ENCODE measurements around the gene TRAK1.
A peak's percentile ranks its signal among the peaks of the same experiment; 100 is the strongest.
"Not testable (repeated sequence)": the region's sequence is repeated elsewhere in the genome, so short reads cannot be mapped to it uniquely, and the experiment has no call there.

The TRAK1 gene

GRCh38 chr3:42090973-42091731, at the start of gene TRAK1:
TSS of gene TRAK1 (plus strand) at chr3:42091357. CDS start at chr3:42091470, 113 bp downstream.
- DNase-seq: no peak

- no peak for DNase-seq
These were observed 48.4 kb upstream of the TRAK1 start for GRCh38 chr3:42042747-42043098.

- DNase-seq: peak; percentile 98
These were observed 47.9 kb upstream of the TRAK1 start for GRCh38 chr3:42043099-42043813.

- DNase-seq: no peak
These were observed 45.4 kb upstream of the TRAK1 start for GRCh38 chr3:42045708-42046243.

GRCh38 chr3:42048526-42048925, 42.6 kb upstream of the TRAK1 start:
- not testable (repeated sequence) for DNase-seq

- DNase-seq: no peak
These were observed 41.0 kb upstream of the TRAK1 start for GRCh38 chr3:42050126-42050525.

- DNase-seq: no peak
These were observed 39.6 kb upstream of the TRAK1 start for GRCh38 chr3:42051384-42052131.

GRCh38 chr3:42052132-42052483, 39.0 kb upstream of the TRAK1 start:
- DNase-seq: no peak

GRCh38 chr3:42052484-42053351, 38.4 kb upstream of the TRAK1 start:
- no peak for DNase-seq

- no peak for DNase-seq
These were observed 37.7 kb upstream of the TRAK1 start for GRCh38 chr3:42053476-42053875.

GRCh38 chr3:42055291-42055690, 35.9 kb upstream of the TRAK1 start:
- no peak for DNase-seq

GRCh38 chr3:42056840-42057239, 34.3 kb upstream of the TRAK1 start:
- DNase-seq: no peak

GRCh38 chr3:42057561-42058211, 33.5 kb upstream of the TRAK1 start:
- DNase-seq: no peak

- no peak for DNase-seq
These were observed 30.0 kb upstream of the TRAK1 start for GRCh38 chr3:42061025-42061712.

GRCh38 chr3:42061713-42062380, 29.3 kb upstream of the TRAK1 start:
- peak; percentile 94 for DNase-seq

GRCh38 chr3:42062464-42062863, 28.7 kb upstream of the TRAK1 start:
- no peak for DNase-seq

GRCh38 chr3:42063888-42064287, 27.3 kb upstream of the TRAK1 start:
- no peak for DNase-seq

GRCh38 chr3:42066516-42067181, 24.5 kb upstream of the TRAK1 start:
- DNase-seq: no peak

- no peak for DNase-seq
These were observed 23.8 kb upstream of the TRAK1 start for GRCh38 chr3:42067326-42067725.
